Smooth muscle cell (in vitro differentiated cells): ENCODE data around the gene FECH. TPM values are rescaled to one million over a fixed set of nuclear protein-coding genes. Genes with fewer than 3 reads are reported as not detected.

ENCODE experiments used
- DNase-seq: peaks from one replicate; lab custom pipeline; 2025; ENCODE audit not compliant: unreplicated experiment; lab: John Stamatoyannopoulos, UW
- H2AFZ ChIP-seq: fragments of 200-600 bp; sonication (generic); 2 replicates; pipeline ENCODE4 v1.6.0; 2016; ENCODE audit warnings: antibody characterized with exemption, low read depth, mild to moderate bottlenecking
- H3F3A ChIP-seq: fragments of 200-600 bp; sonication (generic); 2 replicates; pipeline ENCODE4 v1.6.0; 2017; ENCODE audit warnings: antibody characterized with exemption, low read depth
- H3K27ac ChIP-seq: fragments of 200-600 bp; sonication (generic); 2 replicates; pipeline ENCODE4 v1.5.1; 2016; ENCODE audit warnings: low read depth, mild to moderate bottlenecking
- H3K27me3 ChIP-seq: fragments of 200-600 bp; sonication (generic); 2 replicates; pipeline ENCODE4 v1.6.1; 2016; ENCODE audit warnings: low read depth, mild to moderate bottlenecking
- H3K36me3 ChIP-seq: fragments of 200-600 bp; sonication (generic); 2 replicates; pipeline ENCODE4 v1.5.1; 2016; ENCODE audit warnings: low read depth
- H3K4me1 ChIP-seq: fragments of 200-600 bp; sonication (generic); 2 replicates; pipeline ENCODE4 v1.5.1; 2016; ENCODE audit warnings: low read depth
- H3K4me2 ChIP-seq: fragments of 200-600 bp; sonication (generic); 2 replicates; pipeline ENCODE4 v1.6.0; 2016; ENCODE audit warnings: mild to moderate bottlenecking
- H3K4me3 ChIP-seq: fragments of 200-600 bp; sonication (generic); 2 replicates; pipeline ENCODE4 v1.5.1; 2016; ENCODE audit warnings: mild to moderate bottlenecking
- H3K79me2 ChIP-seq: fragments of 200-600 bp; sonication (generic); 2 replicates; pipeline ENCODE4 v1.6.0; 2016; ENCODE audit warnings: low read depth, mild to moderate bottlenecking
- H3K9ac ChIP-seq: fragments of 200-600 bp; sonication (generic); 2 replicates; pipeline ENCODE4 v1.6.0; 2016; ENCODE audit warnings: low read depth
- H3K9me3 ChIP-seq: fragments of 200-600 bp; sonication (generic); replicated peaks from 2 replicates; pipeline ENCODE4 v1.5.1; 2016; ENCODE audit warnings: low read depth
- H4K20me1 ChIP-seq: fragments of 200-600 bp; sonication (generic); 2 replicates; pipeline ENCODE4 v1.6.0; 2016; ENCODE audit warnings: low read depth
- WGBS: methylation state at CpG from one replicate; pipeline ENCODE4 v1.1.7; 2016; ENCODE audit warnings: low lambda C conversion rate; 5-methylcytosine and 5-hydroxymethylcytosine counted together
- polyA plus RNA-seq: library from polyadenylated mRNA; unstranded; fragments of >200 nt; fragmentation: Nextera tagmentation; extraction: Ambion mirVana; gene quantifications from 2 replicates; pipeline ENCODE4 v1.2.1, GENCODE V29; 2016
- total RNA-seq: library from RNA; depleted of rRNA; stranded (reverse); fragments of >200 nt; gene quantifications from 2 replicates; pipeline ENCODE4 v1.2.3, GENCODE V29; 2014
- TF ChIP-seq, protein P1 (sequence below): fragments of 200-600 bp; sonication (generic); IDR thresholded peaks from 2 replicates; pipeline ENCODE4 v1.5.1; 2017; ENCODE audit warnings: borderline replicate concordance, mild to moderate bottlenecking, antibody characterized with exemption; ENCODE audit not compliant: insufficient read depth, poor library complexity, severe bottlenecking

Gene FECH
- total and polyA plus RNA-seq, 2 experiments from 2014 or later = 18.1 to 52.5 TPM

DNA sequence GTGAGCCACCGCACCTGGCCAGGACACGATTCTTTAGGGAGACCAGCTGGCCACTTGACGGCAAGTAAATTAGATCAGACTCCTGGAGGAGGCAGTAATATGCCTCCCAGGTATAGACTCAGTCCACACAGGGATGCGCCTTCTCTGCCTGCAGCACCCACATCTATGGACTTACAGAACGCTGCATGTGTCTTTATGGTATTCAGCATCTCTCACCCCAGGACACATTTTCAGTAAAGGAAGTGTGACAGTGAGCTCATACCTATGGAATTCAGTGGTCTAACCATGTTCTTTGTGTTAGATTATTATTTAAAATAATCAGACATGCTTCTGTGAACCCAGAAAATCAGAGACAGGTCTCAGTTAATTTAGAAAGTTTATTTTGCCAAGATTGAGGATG lies 41.0 kb upstream of the FECH start:
- no peaks in the 10 kb centered on the region for H3K79me2 ChIP-seq
- no peaks in the 10 kb centered on the region for H3K9me3 ChIP-seq
- no peak for DNase-seq
- no peaks in the 10 kb centered on the region for H3K27me3 ChIP-seq
- no peaks in the 10 kb centered on the region for H4K20me1 ChIP-seq
- H3K9ac ChIP-seq = no peak overlapping the region
- H3K4me2 ChIP-seq = no peak overlapping the region
- no peaks in the 10 kb centered on the region for H3K36me3 ChIP-seq
- peak overlapping the region; percentile 37 for H3K27ac ChIP-seq
- peak overlapping the region; percentile 75 for H2AFZ ChIP-seq
- TF ChIP-seq, protein P1, sequence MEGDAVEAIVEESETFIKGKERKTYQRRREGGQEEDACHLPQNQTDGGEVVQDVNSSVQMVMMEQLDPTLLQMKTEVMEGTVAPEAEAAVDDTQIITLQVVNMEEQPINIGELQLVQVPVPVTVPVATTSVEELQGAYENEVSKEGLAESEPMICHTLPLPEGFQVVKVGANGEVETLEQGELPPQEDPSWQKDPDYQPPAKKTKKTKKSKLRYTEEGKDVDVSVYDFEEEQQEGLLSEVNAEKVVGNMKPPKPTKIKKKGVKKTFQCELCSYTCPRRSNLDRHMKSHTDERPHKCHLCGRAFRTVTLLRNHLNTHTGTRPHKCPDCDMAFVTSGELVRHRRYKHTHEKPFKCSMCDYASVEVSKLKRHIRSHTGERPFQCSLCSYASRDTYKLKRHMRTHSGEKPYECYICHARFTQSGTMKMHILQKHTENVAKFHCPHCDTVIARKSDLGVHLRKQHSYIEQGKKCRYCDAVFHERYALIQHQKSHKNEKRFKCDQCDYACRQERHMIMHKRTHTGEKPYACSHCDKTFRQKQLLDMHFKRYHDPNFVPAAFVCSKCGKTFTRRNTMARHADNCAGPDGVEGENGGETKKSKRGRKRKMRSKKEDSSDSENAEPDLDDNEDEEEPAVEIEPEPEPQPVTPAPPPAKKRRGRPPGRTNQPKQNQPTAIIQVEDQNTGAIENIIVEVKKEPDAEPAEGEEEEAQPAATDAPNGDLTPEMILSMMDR = no peak
- no peaks in the 10 kb centered on the region for H3K4me1 ChIP-seq
- no peak overlapping the region for H3K4me3 ChIP-seq
- no peaks in the 10 kb centered on the region for H3F3A ChIP-seq
- WGBS = 70% methylated on average over 5 of the region's 5 CpGs

DNA sequence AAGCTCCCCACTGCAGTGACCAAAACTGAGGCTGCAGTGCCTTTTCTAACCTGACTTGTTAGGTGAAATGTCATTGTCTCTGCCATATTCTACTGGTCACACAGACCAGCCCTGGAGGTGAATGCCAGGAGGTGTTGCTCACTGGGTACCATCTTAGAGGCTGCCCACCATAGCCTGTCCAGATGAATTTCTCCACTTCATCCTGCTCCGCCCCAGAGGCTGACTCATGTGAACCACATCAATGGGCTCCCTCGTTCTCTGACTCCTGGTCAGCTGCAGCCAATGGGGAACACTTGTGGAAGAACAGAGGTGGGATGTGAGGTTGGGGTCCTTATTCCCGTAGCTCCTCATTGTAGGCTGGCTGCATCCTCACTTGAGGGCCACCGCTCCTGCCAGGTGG lies 38.5 kb upstream of the FECH start:
- Histone ChIP-seq H3K79me2 (peaks cover 13% of the 10 kb centered on the region), H3K9ac (no peak overlapping the region), H3K9me3 (no peaks in the 10 kb centered on the region), H3F3A (no peaks in the 10 kb centered on the region), H3K27me3 (no peaks in the 10 kb centered on the region), H3K4me2 (no peak overlapping the region), H3K27ac (no peak overlapping the region), H3K4me3 (no peak overlapping the region), H2AFZ (no peak overlapping the region), H4K20me1 (no peaks in the 10 kb centered on the region), H3K4me1 (peaks cover 8% of the 10 kb centered on the region), H3K36me3 (no peaks in the 10 kb centered on the region)
- TF ChIP-seq, protein P1 = no peak
- 65% methylated on average over 4 of the region's 4 CpGs for WGBS
- no peak for DNase-seq

DNA sequence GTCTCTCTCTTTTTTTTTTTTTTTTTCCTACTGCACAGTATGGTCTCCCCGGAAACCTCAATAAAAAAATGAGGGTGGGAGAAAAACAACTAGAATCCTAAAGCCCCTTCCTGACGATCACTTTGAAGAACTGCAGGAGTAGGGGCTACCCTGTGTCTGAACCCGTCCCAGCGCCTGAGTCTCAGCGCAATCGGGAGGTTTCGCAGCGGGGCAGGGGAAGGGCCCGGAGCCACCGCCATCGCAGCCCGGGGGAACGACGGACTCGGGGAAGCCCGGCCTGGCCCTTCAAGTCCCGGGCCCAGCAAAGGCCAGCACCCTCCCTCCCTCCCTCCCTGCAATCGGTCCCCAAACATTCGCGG lies 34.7 kb upstream of the FECH start:
- WGBS = under 1% methylated on average over 14 of the region's 20 CpGs
- H3K4me2 ChIP-seq = peak overlapping the region; percentile 88
- H3K9ac ChIP-seq = peak overlapping the region; percentile 88
- H3K27me3 ChIP-seq = no peaks in the 10 kb centered on the region
- no peaks in the 10 kb centered on the region for H3F3A ChIP-seq
- H3K4me3 ChIP-seq = peak overlapping the region; percentile 68
- H3K9me3 ChIP-seq = no peaks in the 10 kb centered on the region
- H3K4me1 ChIP-seq = peaks cover 8% of the 10 kb centered on the region
- TF ChIP-seq, protein P1 = no peak
- H3K27ac ChIP-seq = peak overlapping the region; percentile 73
- H3K36me3 ChIP-seq = peaks cover 3% of the 10 kb centered on the region
- H2AFZ ChIP-seq = peak overlapping the region; percentile 33
- peaks cover 3% of the 10 kb centered on the region for H4K20me1 ChIP-seq
- H3K79me2 ChIP-seq = peaks cover 46% of the 10 kb centered on the region
- no peak for DNase-seq

DNA sequence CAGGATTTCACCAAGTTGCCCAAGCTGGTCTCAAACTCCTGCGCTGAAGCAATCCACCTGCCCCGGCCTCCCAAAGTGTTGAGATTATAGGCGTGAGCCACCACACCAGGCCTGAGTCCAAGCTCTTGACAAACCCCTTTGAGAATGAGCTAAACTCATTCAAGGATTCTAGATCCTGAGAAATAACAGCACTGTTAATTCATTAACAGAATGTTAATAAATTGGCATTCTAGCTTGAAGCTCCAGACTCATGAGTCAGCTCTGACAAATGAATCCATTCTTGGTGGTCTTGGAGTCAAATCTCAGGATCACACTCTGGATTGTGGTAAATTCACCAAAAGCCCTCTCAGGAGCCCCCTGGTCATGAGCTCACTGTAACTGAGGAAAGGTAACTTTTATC lies 33.4 kb upstream of the FECH start:
- H3F3A ChIP-seq = no peaks in the 10 kb centered on the region
- WGBS = 84% methylated on average over 3 of the region's 3 CpGs
- peaks cover 46% of the 10 kb centered on the region for H3K79me2 ChIP-seq
- peak overlapping the region; percentile 88 for H3K4me2 ChIP-seq
- H3K4me3 ChIP-seq = peak overlapping the region; percentile 68
- peaks cover 10% of the 10 kb centered on the region for H3K36me3 ChIP-seq
- no peaks in the 10 kb centered on the region for H3K27me3 ChIP-seq
- no peak overlapping the region for H2AFZ ChIP-seq
- peak overlapping the region; percentile 73 for H3K27ac ChIP-seq
- DNase-seq = no peak
- H3K9ac ChIP-seq = no peak overlapping the region
- H3K9me3 ChIP-seq = no peaks in the 10 kb centered on the region
- peaks cover 6% of the 10 kb centered on the region for H4K20me1 ChIP-seq
- TF ChIP-seq, protein P1 = no peak
- peaks cover 8% of the 10 kb centered on the region for H3K4me1 ChIP-seq
